Effector CD8-positive, alpha-beta T cell (primary cell): ENCODE results near the gene SAXO1.
"Not testable (repeated sequence)": the region's sequence is repeated elsewhere in the genome, so short reads cannot be mapped to it uniquely, and the experiment has no call there.

ENCODE experiments used
- DNase-seq: peaks from one replicate; lab custom pipeline; 2025; lab: John Stamatoyannopoulos, UW

SAXO1 gene

GRCh38 chr9:18970393-18970792, 62.6 kb downstream of the SAXO1 start:
- DNase-seq: no peak

DNA sequence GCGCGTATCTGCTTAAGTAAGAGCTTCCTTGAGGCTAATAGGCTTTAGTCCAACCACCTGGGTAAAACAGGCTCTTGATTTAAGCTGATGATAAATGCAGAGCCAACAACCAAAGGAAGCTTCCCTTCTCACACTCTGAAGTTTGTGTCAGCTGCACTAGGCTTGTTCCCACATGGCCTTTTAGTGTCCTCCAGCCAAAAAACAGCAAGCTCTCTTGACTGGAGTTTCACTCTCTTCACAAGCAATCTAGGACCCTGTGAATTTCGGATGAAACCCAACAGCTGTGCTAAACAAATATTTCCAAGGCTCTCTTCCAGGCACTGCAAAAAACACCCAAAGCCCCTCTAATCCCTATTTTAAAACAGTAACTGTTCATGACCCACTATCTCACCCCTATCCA, 63.9 kb downstream of the SAXO1 start:
- no peak for DNase-seq

DNA sequence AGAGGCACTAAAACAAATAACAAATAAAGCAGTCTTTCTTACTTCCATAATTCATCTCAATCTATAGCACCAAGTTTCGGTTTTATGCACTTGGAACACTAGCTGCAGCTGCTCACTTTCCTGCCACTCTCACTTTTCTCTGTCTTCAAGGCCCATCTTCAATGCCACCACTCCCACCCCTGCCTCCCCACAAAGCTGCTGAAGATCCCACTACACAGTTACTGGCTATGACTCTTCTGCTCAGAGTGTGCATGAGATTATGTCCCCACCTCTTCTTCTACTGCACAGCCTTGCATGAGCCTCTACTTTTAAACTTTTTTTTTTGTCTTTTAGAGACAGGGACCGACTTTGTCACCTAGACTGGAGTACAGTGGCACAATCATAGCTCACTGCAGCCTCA, 77.4 kb downstream of the SAXO1 start:
- DNase-seq: no peak

DNA sequence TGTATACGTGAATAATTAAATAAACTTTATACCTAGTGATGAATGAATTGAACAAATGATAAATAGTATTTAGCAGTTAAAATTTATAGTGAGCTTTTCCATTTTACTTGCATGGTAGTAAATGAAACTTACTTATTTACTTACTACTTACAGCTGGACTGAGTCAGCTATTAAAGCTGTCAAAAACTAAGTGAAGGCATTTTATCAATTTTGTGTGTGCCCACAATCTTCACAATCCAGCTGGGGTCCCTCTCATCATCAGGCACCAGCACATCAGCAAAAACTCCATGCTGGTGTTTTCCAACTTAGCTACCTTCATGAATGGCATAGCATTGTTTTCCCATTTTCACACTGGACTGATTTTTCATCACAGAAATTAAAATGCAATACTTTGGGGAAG, 81.1 kb downstream of the SAXO1 start:
- no peak for DNase-seq

- no peak for DNase-seq
These were observed 85.1 kb downstream of the SAXO1 start for GRCh38 chr9:18947892-18948339.

- no peak for DNase-seq
These were observed 90.2 kb downstream of the SAXO1 start for GRCh38 chr9:18942801-18943200.

DNA sequence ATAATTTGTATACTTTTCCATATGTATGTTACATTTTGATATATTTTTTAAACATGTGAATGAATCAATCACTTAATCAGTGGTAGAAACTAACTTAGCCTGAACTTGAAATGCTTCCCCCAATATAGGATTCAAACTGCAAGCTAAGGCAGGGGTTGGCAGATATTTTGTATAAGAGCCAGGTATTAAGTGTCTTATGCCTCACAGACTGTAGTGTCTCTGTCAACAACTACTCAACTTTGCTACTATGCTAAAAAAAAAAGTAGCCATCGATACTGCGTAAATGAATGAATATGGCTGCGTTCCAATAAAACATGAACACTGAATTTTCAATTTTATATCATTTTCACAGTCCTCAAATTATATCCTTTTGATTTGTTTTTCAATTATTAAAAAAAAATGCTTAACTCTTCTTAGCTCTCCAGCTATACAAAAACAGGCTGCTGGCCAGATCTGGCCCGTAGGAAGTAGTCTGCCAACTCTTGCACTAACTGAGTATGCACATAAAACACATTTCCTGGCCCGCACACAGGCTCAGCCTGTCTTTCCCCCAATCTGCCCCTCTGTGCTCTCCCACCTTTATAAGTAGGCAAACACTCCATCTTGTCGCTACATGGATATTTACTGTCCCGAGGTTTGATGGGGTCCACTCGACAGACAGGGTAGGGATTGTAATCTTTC, 91.8 kb downstream of the SAXO1 start:
- no peak for DNase-seq

- no peak for DNase-seq
These were observed 93.1 kb downstream of the SAXO1 start for GRCh38 chr9:18939943-18940342.

- no peak for DNase-seq
These were observed 96.7 kb downstream of the SAXO1 start for GRCh38 chr9:18936094-18936871.

GRCh38 chr9:18935541-18935940, 97.5 kb downstream of the SAXO1 start:
- DNase-seq: no peak

DNA sequence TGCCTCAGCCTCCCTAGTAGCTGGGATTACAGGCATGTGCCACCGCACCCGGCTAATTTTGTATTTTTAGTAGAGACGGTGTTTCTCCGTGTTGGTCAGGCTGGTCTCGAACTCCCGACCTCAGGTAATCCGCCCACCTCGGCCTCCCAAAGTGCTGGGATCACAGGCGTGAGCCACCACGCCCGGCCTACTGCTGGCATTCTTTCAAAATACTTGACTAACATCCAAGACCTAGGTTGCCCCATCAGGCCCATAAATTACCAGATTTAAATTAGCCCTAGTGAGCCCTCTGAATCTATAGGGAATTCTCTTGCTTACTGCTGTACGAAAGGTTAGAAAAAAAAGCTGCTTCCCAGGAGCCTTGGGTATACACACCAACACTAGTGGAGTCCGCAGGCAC, 102.4 kb downstream of the SAXO1 start:
- not testable (repeated sequence) for DNase-seq

- no peak for DNase-seq
These were observed 104.3 kb downstream of the SAXO1 start for GRCh38 chr9:18928711-18929110.

- no peak for DNase-seq
These were observed 106.5 kb downstream of the SAXO1 start for GRCh38 chr9:18926513-18926912.

DNA sequence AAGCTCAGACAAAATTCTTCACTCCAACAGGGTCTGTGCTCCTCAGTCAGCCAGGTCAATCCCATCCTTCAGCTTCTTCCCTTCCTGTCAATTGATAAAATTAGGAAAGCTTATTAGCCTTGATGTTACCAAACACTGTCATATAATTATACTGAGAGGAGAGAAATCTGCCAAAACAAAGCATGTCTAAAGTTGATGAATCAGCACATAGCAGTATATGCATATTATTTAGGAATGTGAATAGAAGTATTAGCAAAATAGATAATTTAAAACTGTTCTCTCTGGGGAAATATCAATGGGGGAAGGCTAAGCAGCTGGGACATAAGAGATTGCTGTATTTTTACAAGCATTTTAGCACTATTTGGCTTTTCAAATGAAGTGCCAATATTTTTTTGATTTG, 107.1 kb downstream of the SAXO1 start:
- DNase-seq: no peak

DNA sequence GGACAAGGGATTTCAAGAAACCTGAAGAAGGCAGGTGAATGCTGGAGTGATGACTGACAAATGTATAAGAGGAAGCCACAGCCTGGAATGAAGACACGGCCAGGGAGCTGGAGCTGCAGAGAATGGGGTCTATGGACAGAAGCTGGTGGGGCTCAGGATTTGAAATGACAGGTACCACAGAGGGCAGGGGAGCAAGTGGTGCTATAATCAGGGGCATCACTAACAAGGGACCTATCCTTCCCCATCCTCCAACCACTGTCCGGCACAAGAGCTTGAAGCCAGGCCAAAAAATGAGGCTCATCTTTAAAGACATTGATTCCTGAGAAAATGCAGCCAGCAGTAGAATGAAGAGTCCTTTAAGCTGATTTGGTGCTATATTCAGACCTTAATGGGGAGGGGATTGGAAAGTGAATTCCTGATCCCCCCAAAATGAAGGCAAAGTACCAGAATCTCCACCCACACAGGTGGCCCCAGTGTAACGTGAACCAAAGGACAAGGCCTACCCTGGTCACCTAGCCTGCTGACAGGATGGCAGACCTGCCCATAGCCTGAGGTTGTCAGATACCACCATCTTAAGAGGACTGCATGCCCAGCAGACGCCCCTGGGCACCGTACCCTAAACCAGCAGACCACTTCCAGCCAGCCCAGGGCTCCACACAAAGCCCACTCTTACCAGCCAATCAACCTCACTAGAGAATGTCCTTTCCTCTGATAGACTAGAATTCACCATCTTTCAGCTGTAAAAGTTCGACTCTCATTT, 109.2 kb downstream of the SAXO1 start:
- DNase-seq: no peak

- DNase-seq: no peak
These were observed 109.8 kb downstream of the SAXO1 start for GRCh38 chr9:18923167-18923566.

DNA sequence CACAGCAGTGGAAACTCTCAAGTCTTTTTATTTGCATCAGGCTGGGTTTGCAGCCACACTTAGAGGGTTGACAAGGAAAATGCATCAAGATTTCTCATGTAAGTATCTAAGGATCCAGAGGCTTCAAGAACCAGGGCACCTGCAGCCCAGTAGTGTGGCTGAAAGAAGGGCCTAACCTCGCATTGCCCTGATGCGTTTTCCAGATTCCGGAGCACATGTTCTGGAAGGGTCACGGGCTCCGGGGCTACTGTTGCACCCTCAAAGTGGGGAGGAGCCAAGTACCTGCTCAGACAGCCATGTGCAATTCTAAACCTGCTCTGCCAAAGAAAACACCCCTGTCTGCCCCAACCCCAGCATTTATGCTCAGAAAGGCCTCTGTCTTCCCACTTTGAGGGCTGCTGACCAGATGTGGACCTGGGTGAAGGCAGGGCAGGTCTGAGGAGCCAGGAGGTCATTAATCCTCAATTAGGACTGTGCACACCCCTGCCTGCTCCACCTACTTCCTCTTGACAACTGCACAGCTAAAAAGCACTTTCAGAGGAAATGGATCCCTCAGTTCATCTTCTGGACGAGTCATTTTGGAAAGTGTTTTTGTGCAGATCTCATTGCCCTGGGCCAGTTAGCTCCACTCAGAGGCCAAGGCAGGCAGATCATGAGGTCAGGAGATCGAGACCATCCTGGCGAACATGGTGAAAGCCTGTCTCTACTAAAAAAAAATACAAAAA, 110.7 kb downstream of the SAXO1 start:
- no peak for DNase-seq

GRCh38 chr9:18921366-18922075, 111.5 kb downstream of the SAXO1 start:
- DNase-seq: no peak

DNA sequence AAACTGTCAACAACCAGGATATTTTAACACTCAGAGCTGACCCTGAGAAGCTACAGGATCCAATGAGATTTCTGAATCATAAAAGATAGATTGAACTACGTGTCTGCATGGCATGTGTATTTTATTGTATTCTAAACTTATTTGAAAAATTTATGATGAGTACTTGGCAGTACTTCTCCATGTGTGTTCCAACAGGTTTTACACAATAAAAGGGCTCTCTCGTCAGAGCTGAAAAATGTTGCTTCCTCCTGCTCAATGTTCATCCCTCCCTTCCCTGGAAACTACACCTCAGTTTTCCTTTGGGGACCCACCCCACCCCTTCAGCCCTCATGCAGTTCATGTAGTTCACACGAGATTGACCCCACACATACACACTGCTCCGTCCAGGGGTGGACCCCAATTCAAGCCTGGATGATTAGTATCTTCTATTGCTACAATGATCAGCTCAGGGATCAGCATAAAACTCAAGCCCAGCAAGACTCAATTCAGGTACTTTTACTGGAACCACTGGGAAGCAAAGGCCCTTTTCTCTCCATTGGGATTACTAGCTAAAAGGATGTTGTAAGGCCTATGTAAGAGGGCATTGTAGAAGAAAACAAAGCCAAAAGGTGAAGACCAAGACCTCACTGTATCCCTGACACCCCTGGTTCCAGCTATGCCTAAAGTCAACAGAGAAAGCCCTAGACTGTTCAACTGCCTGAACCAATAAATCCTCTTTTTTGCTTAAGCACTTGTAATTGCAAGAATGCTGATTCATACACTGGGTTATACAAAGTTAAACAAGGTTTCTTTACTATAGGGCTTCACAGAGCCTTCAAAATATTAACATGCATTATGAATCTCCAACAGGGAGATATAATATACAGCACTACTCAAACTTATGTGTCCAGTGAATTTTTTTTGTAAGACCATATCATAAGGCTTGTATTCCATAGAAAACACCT, 112.6 kb downstream of the SAXO1 start:
- no peak for DNase-seq

- no peak for DNase-seq
These were observed 121.2 kb downstream of the SAXO1 start for GRCh38 chr9:18911714-18912342.
